Brain microvascular endothelial cell (primary cell): ENCODE measurements around the gene NLGN4X.
"Not testable (repeated sequence)": the region's sequence is repeated elsewhere in the genome, so short reads cannot be mapped to it uniquely, and the experiment has no call there.

Source experiments
- DNase-seq: peaks from one replicate; pipeline ENCODE4 v3.0.0-alpha.2; 2020
- H3K27ac ChIP-seq: fragments of 250-450 bp; sonication (Bioruptor Pico); 2 replicates; pipeline ENCODE4 v1.5.1; 2020; ENCODE audit warnings: mild to moderate bottlenecking, moderate library complexity
- H3K27me3 ChIP-seq: fragments of 250-450 bp; sonication (Bioruptor Pico); replicated peaks from 2 replicates; pipeline ENCODE4 v1.5.1; 2020; ENCODE audit warnings: mild to moderate bottlenecking
- H3K36me3 ChIP-seq: fragments of 250-450 bp; sonication (Bioruptor Pico); replicated peaks from 2 replicates; pipeline ENCODE4 v1.5.1; 2020; ENCODE audit warnings: mild to moderate bottlenecking
- H3K4me3 ChIP-seq: 2 replicates; pipeline ENCODE4 v1.5.1; 2011; ENCODE audit warnings: low read depth, mild to moderate bottlenecking, control low read depth, low read length, moderate library complexity
- CTCF ChIP-seq: IDR thresholded peaks from 2 replicates; pipeline ENCODE4 v1.5.1; 2011; ENCODE audit warnings: low read depth, mild to moderate bottlenecking, moderate library complexity, low read length, control low read depth, inconsistent platforms; ENCODE audit errors: missing control alignments
- in situ Hi-C: cut with HindIII; loops from 2 replicates; pipeline ENCODE4 v1.10.0; 2017; ENCODE audit warnings: low sequenced_read_pairs, low pct_ligation_motif_present

Gene NLGN4X

GRCh38 chrX:5957506-5957905 is 271.2 kb downstream of the NLGN4X start:
- in situ Hi-C loops: no loop called here
- no peak for TF ChIP-seq CTCF
- Histone ChIP-seq H3K36me3 (no peaks in the 10 kb centered on the region), H3K27me3 (no peaks in the 10 kb centered on the region), H3K4me3 (no peak overlapping the region), H3K27ac (no peak overlapping the region)
- DNase-seq: no peak

- Histone ChIP-seq H3K27me3 (no peaks in the 10 kb centered on the region), H3K36me3 (no peaks in the 10 kb centered on the region), H3K27ac (no peak overlapping the region), H3K4me3 (no peak overlapping the region)
- TF ChIP-seq CTCF: no peak
- in situ Hi-C loops: no loop called here
- no peak for DNase-seq
Measured at GRCh38 chrX:5936438-5936837, 292.2 kb downstream of the NLGN4X start.

GRCh38 chrX:5928224-5928623 is 300.4 kb downstream of the NLGN4X start:
- H3K36me3 ChIP-seq: no peaks in the 10 kb centered on the region
- no peaks in the 10 kb centered on the region for H3K27me3 ChIP-seq
- no peak for TF ChIP-seq CTCF
- H3K27ac ChIP-seq: no peak overlapping the region
- no peak overlapping the region for H3K4me3 ChIP-seq
- no peak for DNase-seq
- in situ Hi-C loops: no loop called here

GRCh38 chrX:5916945-5917344 is 311.7 kb downstream of the NLGN4X start:
- in situ Hi-C loops: no loop called here
- no peaks in the 10 kb centered on the region for H3K36me3 ChIP-seq
- no peaks in the 10 kb centered on the region for H3K27me3 ChIP-seq
- DNase-seq: no peak
- no peak overlapping the region for H3K4me3 ChIP-seq
- no peak for TF ChIP-seq CTCF
- H3K27ac ChIP-seq: no peak overlapping the region

GRCh38 chrX:5915783-5916182 is 312.9 kb downstream of the NLGN4X start:
- in situ Hi-C loops: no loop called here
- TF ChIP-seq CTCF: no peak
- Histone ChIP-seq H3K27ac (no peak overlapping the region), H3K4me3 (no peak overlapping the region), H3K27me3 (no peaks in the 10 kb centered on the region), H3K36me3 (no peaks in the 10 kb centered on the region)
- no peak for DNase-seq

GRCh38 chrX:5907207-5907606 is 321.5 kb downstream of the NLGN4X start:
- no peak for DNase-seq
- no peak for TF ChIP-seq CTCF
- in situ Hi-C loops: no loop called here

GRCh38 chrX:5903586-5904190 is 325.0 kb downstream of the NLGN4X start:
- H3K27ac ChIP-seq, in situ Hi-C loops, H3K36me3 ChIP-seq, H3K27me3 ChIP-seq, DNase-seq, H3K4me3 ChIP-seq: not testable (repeated sequence)

More at GRCh38 chrX:5907207-5907606, 321.5 kb downstream of the NLGN4X start:
- Histone ChIP-seq H3K36me3 (no peaks in the 10 kb centered on the region), H3K4me3 (no peak overlapping the region), H3K27me3 (no peaks in the 10 kb centered on the region), H3K27ac (no peak overlapping the region)
